Myocyte (in vitro differentiated cells): ENCODE data around the gene KATNIP. TPM values are rescaled to one million over a fixed set of nuclear protein-coding genes. Genes with fewer than 3 reads are reported as not detected.

Experiments used
- DNase-seq: peaks from one replicate; pipeline ENCODE4 v3.0.0-alpha.2; 2012; ENCODE audit warnings: low read depth
- total RNA-seq: library from RNA; depleted of rRNA; stranded (reverse); fragments of >200 nt; gene quantifications from 2 replicates; pipeline ENCODE4 v1.2.3, GENCODE V29; 2014

KATNIP gene
- total RNA-seq, 1 donor from 2014 or later: 10.8 TPM

DNA sequence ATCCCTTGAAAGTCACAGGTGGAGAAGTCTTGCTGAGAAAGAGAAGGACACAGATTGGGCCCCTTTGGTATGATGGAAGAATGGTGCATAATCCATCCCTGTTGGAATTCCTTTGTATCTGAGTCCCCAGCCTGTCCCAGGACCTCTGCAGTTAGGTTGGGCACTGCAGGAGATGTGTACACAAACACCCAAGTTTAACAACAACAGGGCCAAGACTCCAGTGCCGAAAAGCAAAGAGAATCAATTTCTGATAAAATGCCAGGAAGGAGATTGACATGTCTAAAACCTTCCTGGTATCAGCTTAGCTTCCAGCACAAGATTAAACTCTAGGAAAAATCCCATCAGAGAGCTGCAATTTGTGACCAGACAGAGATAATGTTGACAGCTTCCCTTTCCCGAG, 32.9 kb downstream of the KATNIP start:
- DNase-seq: no peak

DNA sequence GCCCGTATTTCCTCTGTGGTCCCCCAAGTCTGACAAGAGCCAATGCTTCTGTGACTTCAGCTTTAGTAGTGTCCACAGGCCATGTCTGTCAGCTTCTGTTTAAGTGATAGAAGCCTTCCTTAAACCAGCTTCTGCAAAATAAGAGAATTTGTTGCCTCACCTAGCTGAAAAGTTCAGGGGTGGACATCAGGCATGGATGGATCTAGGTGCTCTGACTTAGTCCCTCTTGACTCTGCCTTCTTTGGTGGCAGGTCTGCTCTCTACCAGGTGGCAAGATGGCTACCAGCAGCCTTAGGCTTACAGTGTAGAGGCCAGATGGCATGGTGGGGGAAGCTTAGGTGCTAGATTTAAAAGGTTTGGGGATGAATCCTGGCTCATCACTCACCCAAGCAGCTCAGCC, 33.7 kb downstream of the KATNIP start:
- no peak for DNase-seq

DNA sequence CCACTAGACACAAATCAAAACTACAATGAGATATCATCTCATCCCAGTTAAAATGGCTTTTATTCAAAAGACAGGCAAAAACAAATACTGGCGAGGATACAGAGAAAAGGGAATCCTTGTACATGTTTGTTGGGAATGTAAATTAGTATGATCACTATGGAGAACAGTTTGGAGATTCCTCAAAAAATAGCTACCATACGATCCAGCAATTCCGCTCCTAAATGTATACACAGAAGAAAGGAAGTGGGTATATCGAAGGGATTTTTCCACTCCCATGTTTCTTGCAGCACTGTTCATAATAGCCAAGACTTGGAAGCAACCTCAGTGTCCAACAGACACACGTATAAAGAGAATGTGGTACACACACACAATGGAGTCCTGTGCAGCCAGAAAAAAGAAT, 35.3 kb downstream of the KATNIP start:
- DNase-seq: no peak

DNA sequence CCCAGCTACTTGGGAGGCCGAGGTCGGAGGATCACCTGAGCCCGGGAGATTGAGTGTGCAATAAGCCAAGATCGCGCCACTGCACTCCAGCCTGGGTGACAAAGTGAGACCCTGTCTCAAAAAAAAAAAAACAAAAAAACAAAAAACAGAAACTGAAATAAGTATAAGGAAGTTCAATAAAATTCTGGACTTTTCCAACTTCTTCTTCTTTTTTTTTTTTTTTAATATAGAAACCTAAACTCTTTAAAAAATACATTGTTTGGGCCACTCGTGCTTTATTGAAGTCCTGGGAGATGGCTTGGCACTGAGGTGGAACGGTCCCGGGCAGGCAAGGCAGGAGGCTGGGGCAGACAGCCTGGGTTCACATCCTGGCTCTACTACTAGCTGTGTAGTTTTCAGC, 36.8 kb downstream of the KATNIP start:
- DNase-seq: no peak

DNA sequence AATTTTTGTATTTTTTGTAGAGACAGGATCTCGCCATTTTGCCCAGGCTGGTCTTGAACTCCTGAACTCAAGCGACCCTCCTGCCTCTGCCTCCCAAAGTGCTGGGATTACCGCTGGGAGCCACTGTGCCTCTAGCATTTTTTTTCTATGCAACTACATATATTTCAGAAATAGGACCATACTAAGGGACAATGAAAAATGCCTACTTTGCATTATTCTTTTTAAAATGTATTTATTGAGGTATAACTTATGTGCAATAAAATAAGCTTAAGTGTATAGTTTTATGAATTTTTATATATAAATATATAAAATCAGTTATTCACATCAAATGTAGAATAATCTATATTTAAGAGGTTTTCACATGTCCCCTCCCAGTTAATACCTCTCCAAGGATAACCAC, 38.1 kb downstream of the KATNIP start:
- DNase-seq: no peak

DNA sequence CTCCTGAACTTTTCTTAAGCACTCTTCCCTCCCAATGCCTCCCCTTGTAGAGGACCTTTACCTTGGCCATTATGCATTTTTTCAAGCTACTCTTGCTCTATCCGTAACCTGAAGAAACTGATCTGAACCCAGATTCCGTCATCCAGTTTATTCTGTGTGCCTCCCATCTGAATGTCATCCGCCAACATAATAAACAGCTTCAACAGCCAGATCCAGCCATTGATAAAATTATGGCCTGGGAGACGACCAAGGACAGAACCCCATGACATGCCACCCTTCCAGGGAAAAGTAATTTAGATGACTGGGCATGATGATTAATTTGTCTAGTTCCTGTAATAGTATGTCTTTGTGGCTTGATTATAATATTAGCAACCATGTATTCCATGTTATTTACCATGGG, 41.9 kb downstream of the KATNIP start:
- no peak for DNase-seq

DNA sequence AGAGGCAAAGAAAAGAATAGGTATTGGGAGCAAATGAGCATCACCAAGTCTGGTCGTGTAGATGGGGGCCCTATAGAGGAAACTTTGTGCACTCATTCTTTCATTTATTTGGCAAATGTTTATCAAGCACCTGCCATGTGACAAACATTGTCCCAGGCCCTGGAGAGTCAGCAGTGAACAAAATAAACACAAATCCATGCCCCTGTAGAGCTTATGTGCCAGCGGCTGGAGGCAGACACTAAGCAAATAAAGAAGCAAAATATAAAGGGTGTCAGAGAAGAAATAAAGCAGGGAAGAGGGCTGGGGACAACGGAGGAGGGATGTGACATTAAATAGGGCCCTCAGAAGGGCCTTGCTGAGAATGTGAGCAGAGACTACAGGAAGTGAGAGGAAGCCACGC, 45.5 kb downstream of the KATNIP start:
- DNase-seq: no peak

DNA sequence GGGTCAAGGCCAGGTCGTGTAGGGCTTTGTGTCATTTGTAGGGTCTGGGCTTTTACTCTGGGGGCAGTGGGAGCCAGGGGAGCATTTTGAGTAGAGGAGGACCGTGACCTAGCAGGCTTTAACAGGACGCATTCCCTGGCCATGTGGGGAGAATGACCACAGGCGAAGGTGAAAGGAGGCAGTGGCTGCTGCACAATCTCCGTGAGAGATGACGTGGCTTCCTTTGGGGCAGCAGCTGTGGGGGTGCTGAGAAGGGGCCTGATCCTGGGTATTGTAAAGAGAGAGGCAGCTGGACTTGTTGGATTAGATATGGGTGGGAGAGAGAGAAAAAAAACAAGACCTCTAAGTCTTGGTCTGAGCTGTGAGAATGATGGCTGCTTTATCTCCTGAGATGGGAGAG, 46.0 kb downstream of the KATNIP start:
- DNase-seq: no peak

DNA sequence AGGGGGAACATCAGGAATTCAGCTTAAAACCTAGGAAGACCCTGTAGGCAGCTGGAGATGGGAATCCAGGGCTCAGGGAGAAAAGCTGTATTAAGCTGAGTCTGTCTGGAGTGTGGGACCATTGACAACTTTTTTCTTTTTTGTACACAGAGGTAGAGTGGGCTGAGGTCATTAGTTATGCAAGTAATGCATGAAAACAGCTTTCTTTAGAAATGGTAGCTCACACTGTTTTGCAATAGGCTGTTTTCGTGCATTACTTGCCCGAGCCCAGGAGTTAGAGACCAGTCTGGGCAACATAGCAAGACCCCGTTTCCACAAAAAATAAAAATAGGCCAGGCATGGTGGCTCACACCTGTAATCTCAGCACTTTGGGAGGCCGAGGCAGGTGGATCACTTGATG, 46.5 kb downstream of the KATNIP start:
- no peak for DNase-seq

DNA sequence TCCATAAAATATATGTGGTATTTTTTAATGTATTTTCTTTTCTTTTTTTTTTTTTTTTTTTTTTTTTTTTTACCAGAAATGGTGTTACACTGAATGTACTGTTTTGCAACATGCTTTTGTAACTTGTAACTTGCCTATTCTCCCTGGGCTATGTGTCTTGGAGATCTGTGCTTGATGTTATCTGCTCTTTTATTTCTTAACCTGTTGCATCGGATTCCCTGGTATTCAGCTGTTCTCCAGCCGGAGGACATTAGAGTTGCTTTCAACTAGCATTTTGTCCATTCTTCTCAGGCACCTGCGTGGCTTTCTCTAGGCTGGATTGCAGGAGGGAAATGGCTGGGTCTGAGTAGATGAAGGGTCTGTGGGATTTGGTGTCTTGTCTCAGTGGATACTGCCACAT, 47.4 kb downstream of the KATNIP start:
- no peak for DNase-seq

DNA sequence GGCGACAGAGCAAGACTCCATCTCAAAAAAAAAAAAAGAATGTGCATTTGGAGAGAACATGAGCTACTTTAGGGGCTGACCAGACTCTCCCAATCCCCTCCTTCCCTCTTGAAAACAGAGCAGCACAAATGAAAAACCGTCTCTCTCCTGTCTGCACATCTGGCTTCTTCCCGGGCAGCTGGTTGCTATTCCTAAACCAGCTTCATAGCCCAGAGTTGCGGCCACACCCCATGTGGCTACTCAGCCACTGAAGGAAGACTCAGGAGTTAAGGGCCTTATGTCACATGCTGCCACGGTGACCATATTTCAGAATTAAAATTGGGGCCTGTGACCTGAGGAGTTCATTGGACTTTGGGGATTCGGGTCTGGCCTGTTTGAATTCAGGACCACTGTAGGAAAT, 48.3 kb downstream of the KATNIP start:
- peak; percentile 16 for DNase-seq

DNA sequence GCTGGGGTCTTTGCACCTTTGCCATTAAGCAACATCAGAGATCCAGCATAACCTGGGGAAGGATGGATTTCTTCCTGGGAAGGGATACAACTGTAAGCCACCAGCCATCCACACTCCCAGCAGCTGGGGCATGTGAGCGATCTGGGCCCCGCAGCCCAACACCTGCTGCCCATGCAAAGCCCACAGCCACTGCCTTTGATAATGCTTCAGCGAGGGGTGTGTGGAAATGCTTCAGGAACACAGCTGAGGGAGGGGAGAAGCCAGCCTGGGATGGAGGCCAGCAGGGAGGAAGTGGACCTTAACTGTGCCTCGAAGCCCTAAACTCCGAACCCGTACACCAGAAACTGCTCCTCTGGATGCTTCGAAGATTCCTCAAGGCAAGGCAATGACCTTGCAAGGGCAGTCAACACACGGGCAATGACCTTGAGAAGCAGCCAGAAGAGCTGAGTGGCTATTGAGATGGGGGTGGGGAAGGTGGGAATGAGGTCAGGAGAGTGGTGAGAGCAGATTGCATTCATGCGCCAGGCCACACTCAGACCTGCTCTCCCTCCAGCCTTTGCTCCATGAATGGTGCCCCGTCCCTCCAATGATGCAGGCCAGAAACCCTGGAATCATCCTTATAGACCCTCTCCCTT, 49.1 kb downstream of the KATNIP start:
- peak; percentile 59 for DNase-seq

DNA sequence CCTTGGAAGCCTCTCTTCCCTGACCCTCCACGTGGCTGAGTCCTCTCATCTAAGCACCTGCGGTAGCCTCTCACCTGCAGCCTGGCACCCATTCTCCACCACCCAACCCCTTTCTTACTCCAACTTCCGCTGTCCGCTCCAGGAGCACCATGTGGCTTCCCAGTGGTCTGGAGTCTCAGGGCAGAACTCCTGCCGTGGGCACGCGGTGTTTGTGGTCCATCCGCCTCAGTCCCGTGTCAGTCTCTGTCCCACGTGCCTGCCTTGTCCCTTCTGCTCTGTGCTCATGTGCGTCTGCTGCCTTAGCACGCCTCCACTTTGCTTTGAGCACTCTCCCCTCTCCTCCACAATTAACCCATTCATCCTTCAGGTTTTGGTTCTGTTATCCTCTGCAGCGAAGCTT, 49.7 kb downstream of the KATNIP start:
- no peak for DNase-seq

Other genes with a start within 250 kb of the KATNIP start
- 9.4 and 18.4 TPM in 2 replicates for gene IL4R, start 236.2 kb upstream of the KATNIP start, total RNA-seq
- gene IL21R, start 148.0 kb upstream of the KATNIP start, total RNA-seq: 2.0 and 3.2 TPM in 2 replicates
- 108 and 135 TPM in 2 replicates for gene GTF3C1, start 231 bp upstream of the KATNIP start, total RNA-seq